Tibial nerve (tissue), 4 donors: Measurements from ENCODE around the gene PGGHG. TPM values are rescaled to one million over a fixed set of nuclear protein-coding genes. Genes with fewer than 3 reads are reported as not detected.
"Not testable (repeated sequence)": the region's sequence is repeated elsewhere in the genome, so short reads cannot be mapped to it uniquely, and the experiment has no call there.

ENCODE experiments used
- DNase-seq, 2 donors: peaks; one replicate each; pipeline ENCODE4 v3.0.0-alpha.2; 2019; ENCODE audit warnings: low spot score in 2 of 2
- H3K27ac ChIP-seq, 4 donors: fragments of 200-600 bp; sonication (generic) in 3 of 4; one replicate each; pipeline ENCODE4 v1.5.1; 2017 to 2019; ENCODE audit warnings: mild to moderate bottlenecking in 1 of 4
- H3K27me3 ChIP-seq, 2 donors: fragments of 200-600 bp; sonication (generic) in 1 of 2; one replicate each; pipeline versions ENCODE4 v1.5.1 to v1.6.0; 2017 to 2019
- H3K36me3 ChIP-seq, 3 donors: fragments of 200-600 bp; sonication (generic); one replicate each; pipeline ENCODE4 v1.5.1; 2018 to 2019
- H3K4me1 ChIP-seq, 4 donors: fragments of 200-600 bp; sonication (generic) in 3 of 4; one replicate each; pipeline ENCODE4 v1.5.1; 2017 to 2019
- H3K4me3 ChIP-seq, 4 donors: fragments of 200-600 bp; sonication (generic) in 3 of 4; one replicate each; pipeline ENCODE4 v1.5.1; 2017 to 2019; ENCODE audit warnings: mild to moderate bottlenecking in 1 of 4, moderate library complexity in 1 of 4
- H3K9me3 ChIP-seq, 4 donors: fragments of 200-600 bp; sonication (generic) in 3 of 4; one replicate each; pipeline ENCODE4 v1.5.1; 2017 to 2019
- EP300 ChIP-seq, 2 donors: sonication (generic); formaldehyde crosslinking; IDR thresholded peaks; one replicate each; pipeline ENCODE4 v1.6.1; 2017; ENCODE audit warnings: antibody characterized with exemption in 2 of 2, mild to moderate bottlenecking in 1 of 2
- POLR2A ChIP-seq, 2 donors: fragments of 450-650 bp; IDR thresholded peaks; one replicate each; pipeline ENCODE4 v1.6.1; 2017; ENCODE audit warnings: antibody characterized with exemption in 2 of 2, mild to moderate bottlenecking in 2 of 2, moderate library complexity in 2 of 2
- WGBS, 2 donors: methylation state at CpG; one replicate each; pipeline ENCODE4 v1.1.5; 2018; 5-methylcytosine and 5-hydroxymethylcytosine counted together
- total RNA-seq, 4 donors: library from RNA; depleted of rRNA; stranded (reverse); fragments of >200 nt; gene quantifications; one replicate each; pipeline ENCODE4 v1.1.0, GENCODE V29; 2016
- TF ChIP-seq, protein P1 (sequence below), 5 experiments: fragments of 200-600 bp in 3 of 5; fragments of 450-650 bp in 2 of 5; sonication (generic) in 3 of 5; IDR thresholded peaks; one replicate each; pipeline ENCODE4 v1.5.1; 2016 to 2019; ENCODE audit warnings: antibody characterized with exemption in 5 of 5, mild to moderate bottlenecking in 3 of 5, moderate library complexity in 2 of 5

PGGHG gene
- total RNA-seq, 4 donors from 2014 or later, result 43.7 to 166 (median 55.6) TPM

DNA sequence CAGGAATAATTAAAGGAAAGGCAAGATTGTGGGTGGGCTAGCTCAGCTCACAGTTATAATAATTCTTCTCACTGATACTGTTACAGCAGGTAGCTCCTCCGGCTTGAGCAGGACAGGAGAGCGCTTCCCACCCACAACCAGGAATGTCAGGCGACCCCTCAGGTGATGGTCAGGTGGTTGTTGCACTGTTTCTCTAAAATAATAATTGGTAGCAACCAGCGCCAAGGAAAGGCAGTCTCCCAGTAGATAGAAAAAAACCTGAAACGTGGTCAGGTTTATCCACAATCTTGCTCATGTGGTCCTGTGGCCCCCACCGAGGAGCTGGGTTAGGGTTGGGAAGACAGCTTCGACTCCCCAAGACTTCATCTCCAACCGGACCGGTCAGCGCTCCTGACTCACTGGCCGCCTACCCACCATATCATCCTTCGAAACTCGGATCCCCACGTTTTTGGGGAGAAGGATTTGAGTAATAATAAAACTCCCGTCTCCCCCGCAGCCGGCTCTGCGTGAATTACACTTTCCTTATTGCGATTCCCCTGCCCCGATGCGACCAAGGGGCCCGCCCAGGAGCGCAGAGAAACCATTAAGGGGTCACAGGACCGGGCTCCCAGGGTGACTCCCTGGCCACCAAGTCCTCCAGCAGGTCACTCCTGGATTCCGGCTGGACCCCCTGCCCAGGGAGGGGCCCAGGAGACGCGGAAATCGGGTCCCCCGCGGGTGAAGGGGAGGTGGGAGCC lies 28.9 kb downstream of the PGGHG start:
- H3K9me3 ChIP-seq, H3K27me3 ChIP-seq, DNase-seq, H3K36me3 ChIP-seq: not testable (repeated sequence)
- H3K4me1 ChIP-seq, result peaks cover 0 to 44% (median 22%) of the 10 kb centered on the region in 4 donors
- WGBS, 2 donors, result 31 to 41% methylated on average over 14 to 17 of the region's 30 CpGs
- peak overlapping the region; percentile 40 to 92 (median 90) for H3K27ac ChIP-seq
- peak overlapping the region in 1 of 4 donors; percentile 43 for H3K4me3 ChIP-seq
- peak in 1 of 2 donors; percentile 11 for TF ChIP-seq EP300 (IDR thresholded peaks at IDR 0.05)

DNA sequence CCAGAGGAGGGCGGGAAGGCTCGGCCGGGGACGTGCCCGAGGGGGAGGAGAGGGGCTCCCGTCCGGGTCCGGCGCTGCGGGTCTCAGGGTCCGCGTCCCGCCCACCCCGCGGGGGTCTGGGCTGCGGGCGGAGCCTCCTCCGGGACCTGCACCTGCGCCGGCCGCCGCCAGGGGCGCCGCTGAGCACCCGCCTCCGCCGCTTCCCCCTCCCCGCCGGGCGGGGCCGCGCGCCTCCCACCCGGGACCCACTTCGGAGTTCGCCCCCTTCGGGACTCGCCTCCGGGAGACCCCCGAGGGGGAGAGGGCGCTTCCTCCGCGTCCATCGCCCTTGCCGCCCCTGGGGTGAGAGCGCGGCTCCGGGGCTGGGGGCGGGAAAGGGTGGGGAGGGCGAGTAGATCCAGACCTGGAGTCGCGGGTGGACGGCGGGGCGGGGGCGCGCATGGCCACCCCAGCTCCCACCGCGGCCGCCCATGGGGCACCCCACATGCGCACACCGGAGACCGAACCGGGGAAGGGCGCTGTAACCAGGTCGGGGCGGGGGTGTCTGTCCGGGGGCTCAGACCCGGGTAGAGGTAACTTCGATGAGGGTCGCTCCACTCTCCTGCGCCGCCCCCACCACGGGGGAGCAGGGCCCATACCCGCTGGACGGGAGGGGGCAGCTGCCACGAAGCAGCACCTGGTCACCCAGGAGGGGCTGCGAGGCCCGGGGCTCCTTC lies 29.6 kb downstream of the PGGHG start:
- H3K27me3 ChIP-seq, H3K9me3 ChIP-seq, H3K36me3 ChIP-seq, DNase-seq: not testable (repeated sequence)
- peak overlapping the region; percentile 40 to 86 (median 74) for H3K4me3 ChIP-seq
- peaks cover 0 to 42% (median 20%) of the 10 kb centered on the region in 4 donors for H3K4me1 ChIP-seq
- WGBS, 2 donors, result 0% methylated on average over 7 of the region's 79 CpGs; no CpG with 5 or more reads in 1 of the 2 donors
- H3K27ac ChIP-seq, result peak overlapping the region; percentile 88 to 98 (median 92)

DNA sequence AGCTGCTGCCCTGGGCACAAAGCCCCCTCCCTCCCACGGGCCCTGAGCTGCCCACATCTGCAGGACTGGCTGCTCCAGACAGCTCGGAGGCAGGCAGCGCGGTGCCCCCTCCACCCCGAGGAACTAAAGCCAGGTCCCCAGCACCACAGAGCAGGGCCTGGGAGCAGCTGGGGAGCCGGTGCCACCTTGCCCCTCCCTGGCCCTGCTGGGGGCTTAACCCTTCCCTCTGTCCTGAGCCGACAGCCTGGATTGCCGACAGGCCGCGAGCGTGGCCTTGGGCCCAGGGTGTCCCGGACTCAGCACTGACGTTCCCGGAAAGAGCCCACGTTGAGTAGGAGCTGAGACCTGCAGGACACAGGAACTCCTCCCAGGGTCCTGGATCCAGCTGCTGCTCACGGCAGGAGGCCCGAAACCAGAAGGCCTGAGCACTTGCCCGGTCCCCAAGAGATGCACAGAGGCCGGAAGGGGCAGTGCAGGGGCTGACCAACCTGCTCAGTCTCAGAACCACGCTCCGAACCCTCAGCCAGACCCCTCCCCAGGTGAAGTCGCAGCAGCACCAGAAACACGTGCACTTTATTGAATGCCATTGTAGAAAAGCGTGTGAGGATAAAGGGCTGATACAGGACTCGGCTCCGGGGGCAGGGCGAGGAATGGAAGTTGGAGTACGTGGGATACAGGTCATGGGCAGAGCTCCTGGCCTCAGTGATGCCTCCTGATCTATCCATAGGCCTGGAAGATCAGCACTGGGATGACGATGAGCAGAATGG lies 30.4 kb downstream of the PGGHG start:
- 0 to 10% methylated on average over 12 of the region's 29 CpGs for WGBS, 2 donors
- not testable (repeated sequence) for H3K36me3 ChIP-seq, DNase-seq, H3K9me3 ChIP-seq, H3K27me3 ChIP-seq
- peak overlapping the region; percentile 40 to 86 (median 74) for H3K4me3 ChIP-seq
- H3K4me1 ChIP-seq, result peaks cover 0 to 45% (median 23%) of the 10 kb centered on the region in 4 donors
- TF ChIP-seq EP300 (IDR thresholded peaks at IDR 0.05), result peak in 1 of 2 donors; percentile 46
- TF ChIP-seq, protein P1, sequence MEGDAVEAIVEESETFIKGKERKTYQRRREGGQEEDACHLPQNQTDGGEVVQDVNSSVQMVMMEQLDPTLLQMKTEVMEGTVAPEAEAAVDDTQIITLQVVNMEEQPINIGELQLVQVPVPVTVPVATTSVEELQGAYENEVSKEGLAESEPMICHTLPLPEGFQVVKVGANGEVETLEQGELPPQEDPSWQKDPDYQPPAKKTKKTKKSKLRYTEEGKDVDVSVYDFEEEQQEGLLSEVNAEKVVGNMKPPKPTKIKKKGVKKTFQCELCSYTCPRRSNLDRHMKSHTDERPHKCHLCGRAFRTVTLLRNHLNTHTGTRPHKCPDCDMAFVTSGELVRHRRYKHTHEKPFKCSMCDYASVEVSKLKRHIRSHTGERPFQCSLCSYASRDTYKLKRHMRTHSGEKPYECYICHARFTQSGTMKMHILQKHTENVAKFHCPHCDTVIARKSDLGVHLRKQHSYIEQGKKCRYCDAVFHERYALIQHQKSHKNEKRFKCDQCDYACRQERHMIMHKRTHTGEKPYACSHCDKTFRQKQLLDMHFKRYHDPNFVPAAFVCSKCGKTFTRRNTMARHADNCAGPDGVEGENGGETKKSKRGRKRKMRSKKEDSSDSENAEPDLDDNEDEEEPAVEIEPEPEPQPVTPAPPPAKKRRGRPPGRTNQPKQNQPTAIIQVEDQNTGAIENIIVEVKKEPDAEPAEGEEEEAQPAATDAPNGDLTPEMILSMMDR (IDR thresholded peaks at IDR 0.05), result peak in 2 of 5 experiments; percentile 37 to 41
- peak overlapping the region; percentile 88 to 98 (median 91) for H3K27ac ChIP-seq

DNA sequence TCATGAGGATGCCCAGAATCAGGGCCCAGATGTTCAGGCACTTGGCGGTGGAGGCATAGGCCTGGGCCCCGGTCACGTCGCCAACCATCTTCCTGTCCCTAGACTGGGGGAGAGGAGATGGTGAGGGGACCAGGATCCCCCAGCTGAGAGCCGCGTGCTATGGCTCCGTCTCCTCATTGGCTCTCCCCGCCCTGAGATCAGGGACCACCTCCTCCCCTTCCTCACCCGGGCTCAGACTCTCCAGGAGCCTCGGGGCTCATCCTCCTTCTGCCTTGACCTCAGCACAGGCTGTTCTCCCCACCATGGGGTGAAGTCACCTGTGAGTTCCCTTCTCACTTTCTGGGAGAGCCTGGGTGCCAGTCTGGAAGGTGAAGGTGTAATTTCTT lies 31.0 kb downstream of the PGGHG start:
- peaks cover 0 to 49% (median 29%) of the 10 kb centered on the region in 4 donors for H3K4me1 ChIP-seq
- H3K4me3 ChIP-seq, result peak overlapping the region; percentile 40 to 86 (median 74)
- H3K9me3 ChIP-seq, DNase-seq, H3K36me3 ChIP-seq, H3K27me3 ChIP-seq: not testable (repeated sequence)
- H3K27ac ChIP-seq, result peak overlapping the region; percentile 89 to 98 (median 95)
- WGBS, 2 donors, result 1% methylated on average over 8 of the region's 10 CpGs; no CpG with 5 or more reads in 1 of the 2 donors

- no peak overlapping the region for H3K4me3 ChIP-seq
- peaks cover 4 to 56% (median 44%) of the 10 kb centered on the region in 4 donors for H3K4me1 ChIP-seq
- 55 to 72% methylated on average over 11 of the region's 11 CpGs for WGBS, 2 donors
- no peak for DNase-seq
- peaks cover 0 to 4% (median 0%) of the 10 kb centered on the region in 3 donors for H3K36me3 ChIP-seq
- TF ChIP-seq EP300 (IDR thresholded peaks at IDR 0.05) (no peak), POLR2A (IDR thresholded peaks at IDR 0.05) (no peak)
- TF ChIP-seq, protein P1 (IDR thresholded peaks at IDR 0.05), result no peak
- no peaks in the 10 kb centered on the region for H3K9me3 ChIP-seq
- H3K27ac ChIP-seq, result peak overlapping the region; percentile 74 to 97 (median 94)
- H3K27me3 ChIP-seq, result no peaks in the 10 kb centered on the region
Measured at GRCh38 chr11:324156-324555, 35.2 kb downstream of the PGGHG start.

GRCh38 chr11:324593-325517 lies 35.9 kb downstream of the PGGHG start:
- peak; percentile 36 to 60 for DNase-seq
- WGBS, 2 donors, result 50 to 53% methylated on average over 27 to 29 of the region's 34 CpGs
- not testable (repeated sequence) for H3K27me3 ChIP-seq, H3K9me3 ChIP-seq, H3K4me3 ChIP-seq, H3K36me3 ChIP-seq
- Histone ChIP-seq H3K4me1 (peaks cover 4 to 56% (median 45%) of the 10 kb centered on the region in 4 donors), H3K27ac (peak overlapping the region; percentile 86 to 97 (median 94))
